Neural progenitor cell (in vitro differentiated cells): ENCODE data around the gene RNF186. TPM values are rescaled to one million over a fixed set of nuclear protein-coding genes. Genes with fewer than 3 reads are reported as not detected.
"Not testable (repeated sequence)": the region's sequence is repeated elsewhere in the genome, so short reads cannot be mapped to it uniquely, and the experiment has no call there.

ENCODE experiments used
- DNase-seq: peaks from one replicate; pipeline ENCODE4 v3.0.0-alpha.2; 2016; ENCODE audit warnings: low spot score
- H2AFZ ChIP-seq: fragments of 200-600 bp; sonication (generic); replicated peaks from 2 replicates; pipeline ENCODE4 v1.6.1; 2016; ENCODE audit warnings: antibody characterized with exemption
- H3F3A ChIP-seq: fragments of 200-600 bp; sonication (generic); 2 replicates; pipeline ENCODE4 v1.6.1; 2016; ENCODE audit warnings: antibody characterized with exemption, low read depth
- H3K27ac ChIP-seq: fragments of 200-600 bp; sonication (generic); 2 replicates; pipeline ENCODE4 v1.5.1; 2016; ENCODE audit warnings: mild to moderate bottlenecking
- H3K27me3 ChIP-seq: fragments of 200-600 bp; sonication (generic); 2 replicates; pipeline ENCODE4 v1.6.1; 2016; ENCODE audit warnings: mild to moderate bottlenecking, moderate library complexity
- H3K36me3 ChIP-seq: fragments of 200-600 bp; sonication (generic); 2 replicates; pipeline ENCODE4 v1.5.1; 2016
- H3K4me1 ChIP-seq: fragments of 200-600 bp; sonication (generic); 2 replicates; pipeline ENCODE4 v1.6.1; 2016; ENCODE audit warnings: mixed run types
- H3K4me2 ChIP-seq: fragments of 200-600 bp; sonication (generic); 2 replicates; pipeline ENCODE4 v1.6.1; 2016
- H3K4me3 ChIP-seq: fragments of 200-600 bp; sonication (generic); 2 replicates; pipeline ENCODE4 v1.5.1; 2016
- H3K79me2 ChIP-seq: fragments of 200-600 bp; sonication (generic); 2 replicates; pipeline ENCODE4 v1.6.1; 2016; ENCODE audit warnings: low read depth
- H3K9ac ChIP-seq: fragments of 200-600 bp; sonication (generic); 2 replicates; pipeline ENCODE4 v1.6.1; 2016
- H3K9me3 ChIP-seq: fragments of 200-600 bp; sonication (generic); 2 replicates; pipeline ENCODE4 v1.5.1; 2016; ENCODE audit warnings: low read depth
- H4K20me1 ChIP-seq: fragments of 200-600 bp; sonication (generic); 2 replicates; pipeline ENCODE4 v1.6.1; 2016; ENCODE audit warnings: low read depth
- H3K27ac Mint-ChIP-seq: 3 replicates; pipeline ENCODE4 v1.8.0; 2021; ENCODE audit warnings: mixed read lengths
- H3K27me3 Mint-ChIP-seq: 2 replicates; pipeline ENCODE4 v1.8.0; 2022; ENCODE audit warnings: low read depth, mild to moderate bottlenecking, inconsistent platforms, moderate library complexity, mixed read lengths; ENCODE audit not compliant: insufficient read depth
- H3K36me3 Mint-ChIP-seq: 3 replicates; pipeline ENCODE4 v1.8.0; 2021; ENCODE audit warnings: mixed read lengths
- H3K4me1 Mint-ChIP-seq: 3 replicates; pipeline ENCODE4 v1.8.0; 2021; ENCODE audit warnings: mixed read lengths
- H3K4me3 Mint-ChIP-seq: 3 replicates; pipeline ENCODE4 v1.8.0; 2021; ENCODE audit warnings: mild to moderate bottlenecking, moderate library complexity, mixed read lengths
- H3K9me3 Mint-ChIP-seq: 3 replicates; pipeline ENCODE4 v1.8.0; 2020; ENCODE audit warnings: mixed read lengths
- EZH2 ChIP-seq: fragments of 200-600 bp; sonication (generic); IDR thresholded peaks from 2 replicates; pipeline ENCODE4 v1.6.1; 2017; ENCODE audit warnings: antibody characterized with exemption, mild to moderate bottlenecking, moderate library complexity
- EZH2phosphoT487 ChIP-seq: fragments of 200-600 bp; sonication (generic); IDR thresholded peaks from 2 replicates; pipeline ENCODE4 v1.6.1; 2017; ENCODE audit warnings: antibody characterized with exemption
- total RNA-seq: library from RNA; depleted of rRNA; stranded (reverse); fragments of >200 nt; gene quantifications from 2 replicates; pipeline ENCODE4 v1.2.3, GENCODE V29; 2015; ENCODE audit warnings: low replicate concordance
- TF ChIP-seq, protein P1 (sequence below): fragments of 200-600 bp; sonication (generic); IDR thresholded peaks from 2 replicates; pipeline ENCODE4 v1.5.1; 2017; ENCODE audit warnings: antibody characterized with exemption, mild to moderate bottlenecking

Gene RNF186
- total RNA-seq, 1 donor from 2014 or later = not detected

DNA sequence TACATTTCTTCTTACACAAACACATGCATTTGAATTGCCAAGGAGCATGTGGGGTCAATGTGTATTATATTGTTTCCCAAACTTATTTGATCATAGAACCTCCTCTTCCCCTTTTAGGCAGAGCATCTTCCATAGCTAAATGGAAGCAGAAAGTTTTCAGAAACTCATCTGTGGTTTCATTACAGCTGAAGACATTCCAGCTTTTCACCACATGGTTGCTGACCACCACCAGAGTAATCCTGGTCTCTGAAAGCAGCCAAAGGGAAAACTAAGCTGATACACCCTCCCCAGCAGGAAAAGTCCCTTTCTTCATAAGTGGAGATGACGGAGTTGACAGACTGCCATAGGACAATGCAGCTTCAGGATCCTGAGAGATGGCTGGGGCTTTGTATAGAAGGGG lies 37.0 kb upstream of the RNF186 start:
- Histone ChIP-seq H3K9ac (no peak overlapping the region), H3F3A (no peaks in the 10 kb centered on the region), H3K4me1 (no peaks in the 10 kb centered on the region), H3K36me3 (no peaks in the 10 kb centered on the region), H3K79me2 (no peaks in the 10 kb centered on the region), H3K27ac (no peak overlapping the region), H3K27me3 (no peaks in the 10 kb centered on the region), H3K4me2 (no peak overlapping the region), H3K9me3 (no peaks in the 10 kb centered on the region), H3K4me3 (no peak overlapping the region), H2AFZ (no peak overlapping the region), H4K20me1 (no peaks in the 10 kb centered on the region)
- no peak for DNase-seq
- Mint-ChIP-seq H3K27me3 (peaks cover 2% of the 10 kb centered on the region), H3K9me3 (no peaks in the 10 kb centered on the region), H3K4me3 (no peak overlapping the region), H3K27ac (no peak overlapping the region), H3K4me1 (peaks cover 2% of the 10 kb centered on the region), H3K36me3 (no peaks in the 10 kb centered on the region)
- TF ChIP-seq EZH2 = no peak
- no peak for TF ChIP-seq EZH2phosphoT487
- TF ChIP-seq, protein P1, sequence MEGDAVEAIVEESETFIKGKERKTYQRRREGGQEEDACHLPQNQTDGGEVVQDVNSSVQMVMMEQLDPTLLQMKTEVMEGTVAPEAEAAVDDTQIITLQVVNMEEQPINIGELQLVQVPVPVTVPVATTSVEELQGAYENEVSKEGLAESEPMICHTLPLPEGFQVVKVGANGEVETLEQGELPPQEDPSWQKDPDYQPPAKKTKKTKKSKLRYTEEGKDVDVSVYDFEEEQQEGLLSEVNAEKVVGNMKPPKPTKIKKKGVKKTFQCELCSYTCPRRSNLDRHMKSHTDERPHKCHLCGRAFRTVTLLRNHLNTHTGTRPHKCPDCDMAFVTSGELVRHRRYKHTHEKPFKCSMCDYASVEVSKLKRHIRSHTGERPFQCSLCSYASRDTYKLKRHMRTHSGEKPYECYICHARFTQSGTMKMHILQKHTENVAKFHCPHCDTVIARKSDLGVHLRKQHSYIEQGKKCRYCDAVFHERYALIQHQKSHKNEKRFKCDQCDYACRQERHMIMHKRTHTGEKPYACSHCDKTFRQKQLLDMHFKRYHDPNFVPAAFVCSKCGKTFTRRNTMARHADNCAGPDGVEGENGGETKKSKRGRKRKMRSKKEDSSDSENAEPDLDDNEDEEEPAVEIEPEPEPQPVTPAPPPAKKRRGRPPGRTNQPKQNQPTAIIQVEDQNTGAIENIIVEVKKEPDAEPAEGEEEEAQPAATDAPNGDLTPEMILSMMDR = no peak

DNA sequence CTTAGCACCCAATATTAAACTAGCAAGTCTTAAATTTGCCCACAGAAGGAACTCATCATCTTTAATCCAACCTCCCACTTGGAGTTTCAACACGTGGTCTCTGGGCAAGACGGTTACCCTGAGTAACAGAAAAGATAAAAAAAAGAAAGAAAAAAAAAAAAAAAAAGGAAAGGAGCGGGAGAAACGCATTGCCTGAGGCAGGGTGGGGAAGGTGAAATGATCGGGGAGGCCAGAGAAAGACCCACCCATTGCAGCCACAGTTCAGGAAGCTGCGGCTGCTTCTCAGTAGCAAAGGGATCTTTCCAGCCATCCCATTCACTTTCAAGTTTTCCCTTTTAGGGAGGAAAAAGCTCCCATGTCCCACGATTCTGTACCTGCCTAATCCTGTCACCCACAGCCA lies 35.1 kb upstream of the RNF186 start:
- H3K9ac ChIP-seq = no peak overlapping the region
- no peak overlapping the region for H2AFZ ChIP-seq
- Mint-ChIP-seq H3K4me1 (peaks cover 2% of the 10 kb centered on the region), H3K9me3 (no peaks in the 10 kb centered on the region), H3K4me3 (no peak overlapping the region), H3K27me3 (peaks cover 2% of the 10 kb centered on the region), H3K27ac (no peak overlapping the region), H3K36me3 (no peaks in the 10 kb centered on the region)
- no peaks in the 10 kb centered on the region for H3K79me2 ChIP-seq
- no peaks in the 10 kb centered on the region for H3F3A ChIP-seq
- no peak overlapping the region for H3K4me3 ChIP-seq
- no peak overlapping the region for H3K27ac ChIP-seq
- no peak for DNase-seq
- H3K4me2 ChIP-seq = no peak overlapping the region
- H3K27me3 ChIP-seq = no peaks in the 10 kb centered on the region
- H3K9me3 ChIP-seq = no peaks in the 10 kb centered on the region
- no peak for TF ChIP-seq EZH2phosphoT487
- TF ChIP-seq EZH2 = no peak
- TF ChIP-seq, protein P1 = no peak
- H3K36me3 ChIP-seq = no peaks in the 10 kb centered on the region
- H4K20me1 ChIP-seq = no peaks in the 10 kb centered on the region
- no peaks in the 10 kb centered on the region for H3K4me1 ChIP-seq

DNA sequence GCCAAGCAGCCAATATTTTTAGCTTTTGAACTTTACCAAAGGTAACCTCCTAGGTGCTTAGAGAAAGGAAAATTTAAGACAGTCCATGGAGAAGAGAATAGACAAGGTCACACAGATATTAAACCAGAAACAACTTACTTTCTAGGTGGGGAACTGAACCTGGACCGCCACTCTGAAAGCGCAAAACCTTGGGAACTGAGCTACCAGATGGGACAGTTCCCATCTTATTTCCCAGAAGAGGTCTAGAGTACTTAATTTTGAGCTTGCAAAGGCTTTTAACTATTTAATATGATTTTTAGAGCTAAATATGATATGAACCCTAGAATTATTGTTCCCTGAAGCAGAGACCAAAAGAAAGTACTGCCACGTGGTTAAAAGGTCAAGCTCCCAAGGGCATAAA lies 34.2 kb upstream of the RNF186 start:
- not testable (repeated sequence) for H3K27ac Mint-ChIP-seq, DNase-seq, H3K36me3 Mint-ChIP-seq, H3K79me2 ChIP-seq, H3K27me3 Mint-ChIP-seq, H3K4me2 ChIP-seq, H3K9me3 Mint-ChIP-seq, H3K4me1 ChIP-seq, H3K4me3 Mint-ChIP-seq, H2AFZ ChIP-seq, H3K4me1 Mint-ChIP-seq, H3K27me3 ChIP-seq, H3K27ac ChIP-seq, H3F3A ChIP-seq, H3K9ac ChIP-seq, H3K9me3 ChIP-seq, H3K4me3 ChIP-seq, H3K36me3 ChIP-seq, H4K20me1 ChIP-seq

DNA sequence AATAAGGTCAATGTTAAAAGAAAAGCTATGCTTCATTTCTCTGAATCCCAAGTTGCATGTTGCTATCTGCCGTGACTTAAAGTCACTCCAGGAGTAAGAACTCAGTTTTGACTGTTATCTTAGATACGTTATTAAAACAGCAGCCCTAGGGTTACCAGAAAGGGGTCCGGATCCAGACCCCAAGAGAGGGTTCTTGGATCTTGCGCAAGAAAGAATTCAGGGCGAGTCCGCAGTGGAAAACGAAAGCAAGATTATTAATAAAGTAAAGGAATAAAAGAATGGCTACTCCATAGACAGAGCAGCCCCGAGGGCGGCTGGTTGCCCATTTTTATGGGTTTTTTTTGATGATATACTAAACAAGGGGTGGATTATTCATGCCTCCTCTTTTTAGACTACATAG lies 32.3 kb upstream of the RNF186 start:
- not testable (repeated sequence) for H3K4me3 ChIP-seq, H3K27ac ChIP-seq, H3F3A ChIP-seq, DNase-seq, H4K20me1 ChIP-seq, H3K4me3 Mint-ChIP-seq, H3K4me1 ChIP-seq, H3K36me3 ChIP-seq, H3K4me2 ChIP-seq, H3K79me2 ChIP-seq, H3K27ac Mint-ChIP-seq, H3K36me3 Mint-ChIP-seq, H3K4me1 Mint-ChIP-seq, H3K9me3 ChIP-seq, H2AFZ ChIP-seq, H3K27me3 ChIP-seq, H3K9me3 Mint-ChIP-seq, H3K27me3 Mint-ChIP-seq, H3K9ac ChIP-seq
